ENCODE data around the gene GNB1L.

Gene GNB1L

GRCh38 chr22:19831016-19831415 is 23.7 kb downstream of the GNB1L start:
- H3K27ac ChIP-seq (replicated peaks): no peak overlapping the region
- H3K4me3 ChIP-seq (replicated peaks; ENCODE audit: insufficient read depth, low read length): no peak overlapping the region
- DNase-seq (ENCODE audit: low read depth in 1 of 2, low spot score in 1 of 2): no peak
- H3K27me3 ChIP-seq (ENCODE audit: insufficient read depth, poor library complexity, severe bottlenecking): no peaks in the 10 kb centered on the region
- TF ChIP-seq CTCF (IDR thresholded peaks at IDR 0.05; ENCODE audit: insufficient read depth, low read length) (no peak), POLR2AphosphoS5 (IDR thresholded peaks at IDR 0.05; ENCODE audit: low read depth) (no peak)

- no peak overlapping the region for H3K27ac ChIP-seq (replicated peaks)
- H3K4me3 ChIP-seq (replicated peaks; ENCODE audit: insufficient read depth, low read length): no peak overlapping the region
- H3K27me3 ChIP-seq (ENCODE audit: insufficient read depth, poor library complexity, severe bottlenecking): no peaks in the 10 kb centered on the region
- no peak for DNase-seq (ENCODE audit: low read depth in 1 of 2, low spot score in 1 of 2)
- TF ChIP-seq REST (IDR thresholded peaks at IDR 0.05; ENCODE audit: insufficient replicate concordance, low read depth) (no peak), GABPA (IDR thresholded peaks at IDR 0.05; ENCODE audit: low read depth) (no peak), POLR2AphosphoS5 (IDR thresholded peaks at IDR 0.05; ENCODE audit: low read depth) (no peak), CTCF (IDR thresholded peaks at IDR 0.05; ENCODE audit: insufficient read depth, low read length) (no peak), SPI1 (IDR thresholded peaks at IDR 0.05; ENCODE audit: borderline replicate concordance, low read depth) (no peak)
Measured at GRCh38 chr22:19828035-19828401, 26.7 kb downstream of the GNB1L start.

GRCh38 chr22:19827341-19828034 is 27.2 kb downstream of the GNB1L start:
- TF ChIP-seq REST (IDR thresholded peaks at IDR 0.05; ENCODE audit: insufficient replicate concordance, low read depth) (no peak), SPI1 (IDR thresholded peaks at IDR 0.05; ENCODE audit: borderline replicate concordance, low read depth) (no peak), CTCF (IDR thresholded peaks at IDR 0.05; ENCODE audit: insufficient read depth, low read length) (no peak), GABPA (IDR thresholded peaks at IDR 0.05; ENCODE audit: low read depth) (no peak), POLR2AphosphoS5 (IDR thresholded peaks at IDR 0.05; ENCODE audit: low read depth) (no peak)
- Histone ChIP-seq H3K27me3 (ENCODE audit: insufficient read depth, poor library complexity, severe bottlenecking) (no peaks in the 10 kb centered on the region), H3K4me3 (replicated peaks; ENCODE audit: insufficient read depth, low read length) (no peak overlapping the region), H3K27ac (replicated peaks) (no peak overlapping the region)
- no peak for DNase-seq (ENCODE audit: low read depth in 1 of 2, low spot score in 1 of 2)

- no peaks in the 10 kb centered on the region for H3K27me3 ChIP-seq (ENCODE audit: insufficient read depth, poor library complexity, severe bottlenecking)
- no peak overlapping the region for H3K27ac ChIP-seq (replicated peaks)
- TF ChIP-seq GABPA (IDR thresholded peaks at IDR 0.05; ENCODE audit: low read depth) (no peak), CTCF (IDR thresholded peaks at IDR 0.05; ENCODE audit: insufficient read depth, low read length) (no peak)
- DNase-seq (ENCODE audit: low read depth in 1 of 2, low spot score in 1 of 2): no peak
- no peak overlapping the region for H3K4me3 ChIP-seq (replicated peaks; ENCODE audit: insufficient read depth, low read length)
Measured at GRCh38 chr22:19826619-19826950, 28.1 kb downstream of the GNB1L start.
